DOHH2 (cell line): Measurements from ENCODE around the gene LPAR1.

Source experiments
- CTCF ChIP-seq: fragments of 200-600 bp; sonication (generic); IDR thresholded peaks from one replicate; pipeline ENCODE4 v1.5.1; 2014; ENCODE audit warnings: antibody characterized with exemption, mild to moderate bottlenecking, low read depth, low read length; ENCODE audit not compliant: poor library complexity, severe bottlenecking
- EZH2phosphoT487 ChIP-seq: fragments of 200-600 bp; sonication (generic); IDR thresholded peaks from 2 replicates; pipeline ENCODE4 v1.6.1; 2017; ENCODE audit warnings: borderline replicate concordance, mild to moderate bottlenecking, antibody characterized with exemption, low read length, moderate library complexity, mixed read lengths

- TF ChIP-seq CTCF: no peak
- no peak for TF ChIP-seq EZH2phosphoT487
Measured at GRCh38 chr9:111005746-111006470, 32.4 kb downstream of the LPAR1 start.
